Esophagus squamous epithelium (tissue), 4 donors: Measurements from ENCODE around the gene TMEM214.

ENCODE experiments used
- POLR2A ChIP-seq, 4 donors: fragments of 450-650 bp; IDR thresholded peaks; one replicate each; pipeline ENCODE4 v1.6.1; 2017; ENCODE audit warnings: antibody characterized with exemption in 4 of 4, mild to moderate bottlenecking in 4 of 4, moderate library complexity in 3 of 4
- TF ChIP-seq, protein P1 (sequence below), 6 experiments: fragments of 450-650 bp in 4 of 6; fragments of 200-600 bp in 2 of 6; sonication (generic) in 2 of 6; IDR thresholded peaks; one replicate each; pipeline ENCODE4 v1.5.1; 2016 to 2019; ENCODE audit warnings: antibody characterized with exemption in 6 of 6, mild to moderate bottlenecking in 4 of 6, moderate library complexity in 4 of 6

DNA sequence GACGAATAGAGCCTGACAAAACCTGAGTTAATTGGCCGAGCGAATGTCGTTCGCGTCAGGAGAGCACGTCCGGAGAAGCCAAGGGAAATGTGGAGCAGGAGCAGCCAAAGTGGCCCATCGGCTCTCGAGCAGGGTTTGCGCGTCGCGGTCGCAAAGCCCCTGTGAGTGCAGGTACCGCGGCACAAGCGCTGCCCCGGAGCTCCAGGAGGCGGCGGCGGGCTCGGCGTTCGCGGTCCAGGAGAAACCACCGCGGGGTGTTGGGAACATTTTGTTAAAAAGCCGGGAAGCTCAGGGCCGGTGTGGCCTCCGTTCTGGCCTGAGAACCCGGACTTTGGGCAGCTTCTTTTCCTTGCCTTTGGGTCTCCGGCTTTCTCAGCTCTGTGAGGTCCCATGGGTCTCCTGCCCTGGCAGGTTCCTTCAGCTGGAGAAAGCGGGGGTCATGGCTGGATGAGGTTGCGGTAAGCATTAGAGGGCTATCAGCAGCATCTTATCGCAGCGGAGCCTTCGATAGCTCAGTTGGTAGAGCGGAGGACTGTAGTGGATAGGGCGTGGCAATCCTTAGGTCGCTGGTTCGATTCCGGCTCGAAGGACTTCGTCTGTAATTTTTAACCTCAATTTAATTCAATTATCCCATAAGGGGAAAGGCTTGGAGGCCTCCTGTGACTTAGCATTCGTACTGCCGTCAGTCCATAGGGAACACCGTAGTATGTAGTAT is 17.7 kb downstream of the TMEM214 start:
- TF ChIP-seq, protein P1, sequence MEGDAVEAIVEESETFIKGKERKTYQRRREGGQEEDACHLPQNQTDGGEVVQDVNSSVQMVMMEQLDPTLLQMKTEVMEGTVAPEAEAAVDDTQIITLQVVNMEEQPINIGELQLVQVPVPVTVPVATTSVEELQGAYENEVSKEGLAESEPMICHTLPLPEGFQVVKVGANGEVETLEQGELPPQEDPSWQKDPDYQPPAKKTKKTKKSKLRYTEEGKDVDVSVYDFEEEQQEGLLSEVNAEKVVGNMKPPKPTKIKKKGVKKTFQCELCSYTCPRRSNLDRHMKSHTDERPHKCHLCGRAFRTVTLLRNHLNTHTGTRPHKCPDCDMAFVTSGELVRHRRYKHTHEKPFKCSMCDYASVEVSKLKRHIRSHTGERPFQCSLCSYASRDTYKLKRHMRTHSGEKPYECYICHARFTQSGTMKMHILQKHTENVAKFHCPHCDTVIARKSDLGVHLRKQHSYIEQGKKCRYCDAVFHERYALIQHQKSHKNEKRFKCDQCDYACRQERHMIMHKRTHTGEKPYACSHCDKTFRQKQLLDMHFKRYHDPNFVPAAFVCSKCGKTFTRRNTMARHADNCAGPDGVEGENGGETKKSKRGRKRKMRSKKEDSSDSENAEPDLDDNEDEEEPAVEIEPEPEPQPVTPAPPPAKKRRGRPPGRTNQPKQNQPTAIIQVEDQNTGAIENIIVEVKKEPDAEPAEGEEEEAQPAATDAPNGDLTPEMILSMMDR (IDR thresholded peaks at IDR 0.05): peak in 4 of 6 experiments; percentile 40 to 64 (median 48)
- TF ChIP-seq POLR2A (IDR thresholded peaks at IDR 0.05): peak in 1 of 4 donors; percentile 8
